Liver (tissue), 3 donors: ENCODE data around the gene LCORL.

Experiments
- ATF3 ChIP-seq: IDR thresholded peaks from 2 replicates; pipeline ENCODE4 v1.6.1; 2016; ENCODE audit warnings: antibody characterized with exemption
- CTCF ChIP-seq: fragments of 150-350 bp; IDR thresholded peaks from 2 replicates; pipeline ENCODE4 v1.5.1; 2017; ENCODE audit warnings: improper control_type of control experiment, low read depth, low read length; ENCODE audit not compliant: missing input control
- GABPA ChIP-seq, 2 donors: IDR thresholded peaks in 1 of 2; conservative IDR thresholded peaks in 1 of 2; 2 replicates each; pipeline ENCODE4 v1.6.1; 2016; ENCODE audit warnings: antibody characterized with exemption in 2 of 2, mild to moderate bottlenecking in 1 of 2, moderate library complexity in 1 of 2
- JUND ChIP-seq, 2 donors: IDR thresholded peaks; 2 replicates each; pipeline ENCODE4 v1.6.1; 2016; ENCODE audit warnings: antibody characterized with exemption in 2 of 2
- MAX ChIP-seq: IDR thresholded peaks from 2 replicates; pipeline ENCODE4 v1.6.1; 2016; ENCODE audit warnings: antibody characterized with exemption
- RAD21 ChIP-seq, 2 donors: IDR thresholded peaks; 2 replicates each; pipeline ENCODE4 v1.6.1; 2016; ENCODE audit warnings: antibody characterized with exemption in 2 of 2, mild to moderate bottlenecking in 2 of 2
- REST ChIP-seq: IDR thresholded peaks from 2 replicates; pipeline ENCODE4 v1.6.1; 2016; ENCODE audit warnings: antibody characterized with exemption, mild to moderate bottlenecking
- SP1 ChIP-seq: IDR thresholded peaks from 2 replicates; pipeline ENCODE4 v1.6.1; 2018; ENCODE audit warnings: antibody characterized with exemption, mild to moderate bottlenecking
- TAF1 ChIP-seq: conservative IDR thresholded peaks from 2 replicates; pipeline ENCODE4 v1.6.1; 2016; ENCODE audit warnings: antibody characterized with exemption, mild to moderate bottlenecking
- donor health status: healthy.
- donor health status: healthy.

- TF ChIP-seq CTCF (no peak), ATF3 (no peak), TAF1 (no peak), REST (no peak), JUND (IDR thresholded peaks at IDR 0.05) (no peak), MAX (no peak), SP1 (no peak), GABPA (IDR thresholded peaks at IDR 0.05 in 1 of 2, conservative IDR thresholded peaks at IDR 0.05 in 1 of 2) (no peak), RAD21 (IDR thresholded peaks at IDR 0.05) (no peak)
Measured at GRCh38 chr4:17894421-17894820, 127.1 kb downstream of the LCORL start.
